NCI-H1694 treated with DMSO at 0.1 percent for 48 hours (cell line): ENCODE data around the gene CD81.
"Not testable (repeated sequence)": the region's sequence is repeated elsewhere in the genome, so short reads cannot be mapped to it uniquely, and the experiment has no call there.

Experiments used
- DNase-seq: peaks from one replicate; lab custom pipeline; 2025; lab: John Stamatoyannopoulos, UW

The CD81 gene

DNA sequence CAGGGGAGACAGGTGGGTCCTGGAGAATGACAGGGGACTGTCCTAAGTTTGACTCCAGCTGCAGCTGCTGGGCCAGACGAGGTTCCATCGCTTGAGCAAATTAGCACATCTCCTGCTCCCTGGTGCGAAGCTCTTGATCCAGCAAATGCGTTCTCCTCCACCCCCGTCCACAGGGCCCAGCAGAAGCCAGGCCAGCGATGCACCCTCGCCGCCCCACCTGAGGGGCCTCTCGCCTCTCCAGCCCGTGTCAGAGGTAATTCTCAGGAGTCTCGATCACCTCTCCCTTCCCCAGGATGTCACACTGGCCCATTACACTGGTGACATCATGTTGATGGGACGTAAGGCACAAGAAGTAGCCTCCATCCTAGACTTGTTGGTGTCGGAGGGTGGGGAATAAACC lies 19.5 kb upstream of the CD81 start:
- not testable (repeated sequence) for DNase-seq

DNA sequence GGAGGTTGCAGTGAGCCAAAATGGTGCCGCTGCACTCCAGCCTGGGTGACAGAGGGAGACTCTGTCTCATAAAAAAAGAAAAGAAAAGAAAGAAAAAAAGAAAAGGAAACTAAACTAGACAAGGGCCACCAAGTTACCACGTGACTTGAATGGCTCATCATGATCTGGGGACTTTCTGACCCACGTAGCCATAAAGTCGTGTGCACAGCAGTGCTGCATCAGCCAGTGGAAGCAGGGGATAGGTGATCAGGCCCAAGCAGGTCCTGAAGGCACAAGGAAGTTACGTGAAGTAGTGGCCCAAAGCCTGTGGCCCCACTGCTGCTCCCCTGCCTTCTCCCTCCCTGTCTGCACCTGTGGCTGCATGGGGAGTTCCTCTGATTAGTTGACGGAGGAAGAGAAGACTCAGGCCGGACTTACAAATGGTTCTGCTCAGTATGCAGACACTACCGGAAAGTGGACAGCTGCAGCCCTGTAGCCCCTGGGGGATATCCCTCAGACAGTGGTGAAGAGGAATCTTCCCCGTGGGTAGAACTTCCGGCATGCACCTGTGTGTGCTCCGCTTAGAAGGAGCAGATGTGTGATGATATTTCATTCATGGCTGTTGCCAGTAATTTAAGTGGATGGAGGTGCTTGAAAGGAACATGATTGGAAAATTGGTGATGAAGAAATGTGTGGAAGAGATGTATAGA lies 18.2 kb upstream of the CD81 start:
- no peak for DNase-seq

DNA sequence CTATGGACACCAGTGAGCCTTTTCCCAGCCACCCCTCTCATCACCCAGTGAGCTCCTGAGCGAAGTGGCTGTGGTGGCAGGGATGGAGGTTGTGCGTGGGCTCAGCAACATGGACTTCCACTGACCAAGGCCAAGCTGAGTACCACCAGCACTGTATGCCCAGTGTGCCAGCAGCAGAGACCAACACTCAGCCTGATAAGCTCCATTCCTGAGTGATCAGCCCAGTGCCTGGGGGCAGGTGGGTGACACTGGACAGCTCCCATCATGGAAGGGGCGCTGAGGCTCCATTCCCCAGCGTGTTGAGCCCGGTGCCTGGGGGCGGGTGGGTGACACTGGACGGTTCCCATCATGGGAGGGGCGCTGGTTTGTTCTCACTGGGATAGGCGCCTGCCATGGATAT lies 17.6 kb upstream of the CD81 start:
- no peak for DNase-seq

DNA sequence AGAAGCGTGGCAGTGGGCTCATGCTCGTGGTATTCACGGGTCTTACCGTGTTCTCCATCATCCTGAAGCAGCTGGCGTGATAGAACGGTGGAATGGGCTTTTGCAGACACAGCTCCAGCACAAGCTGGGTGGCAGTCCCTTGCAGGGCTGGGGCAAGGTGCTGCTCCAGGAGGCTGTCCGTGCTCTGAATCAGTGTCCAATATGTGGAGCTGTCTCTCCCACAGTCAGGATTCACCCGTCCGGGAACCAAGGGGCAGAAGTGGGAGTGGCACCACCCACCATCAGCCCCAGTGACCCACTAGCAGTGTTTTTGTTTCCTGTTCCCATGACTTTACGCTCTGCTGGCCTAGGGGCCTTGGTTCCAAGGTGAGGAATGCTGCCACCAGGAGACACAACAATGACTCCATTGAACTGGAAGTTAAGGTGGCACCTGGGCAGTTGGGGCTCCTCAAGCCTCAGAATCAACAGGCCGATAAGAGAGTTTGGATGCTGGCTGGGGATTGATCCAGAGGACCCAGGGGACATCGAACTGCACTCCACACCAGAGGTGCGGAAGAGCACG lies 16.9 kb upstream of the CD81 start:
- DNase-seq: no peak

DNA sequence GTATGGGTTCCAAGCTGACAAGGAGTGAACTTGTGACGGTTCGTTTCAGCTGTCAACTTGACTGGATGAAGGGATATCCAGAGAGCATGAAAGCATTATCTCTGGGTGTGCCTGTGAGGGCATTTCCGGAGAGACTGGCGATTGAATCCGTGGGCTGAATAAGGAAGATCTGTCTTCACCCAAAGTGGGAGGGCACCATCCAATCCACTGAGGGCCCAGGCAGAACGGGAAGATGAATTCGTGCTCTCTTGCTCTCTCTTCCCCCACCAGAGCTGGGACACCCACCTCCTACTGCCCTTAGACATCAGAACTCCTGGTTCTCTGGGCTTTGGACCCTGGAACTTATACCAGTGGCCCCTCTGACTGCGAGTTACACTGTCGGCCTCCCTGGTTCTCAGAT lies 15.5 kb upstream of the CD81 start:
- DNase-seq: no peak

DNA sequence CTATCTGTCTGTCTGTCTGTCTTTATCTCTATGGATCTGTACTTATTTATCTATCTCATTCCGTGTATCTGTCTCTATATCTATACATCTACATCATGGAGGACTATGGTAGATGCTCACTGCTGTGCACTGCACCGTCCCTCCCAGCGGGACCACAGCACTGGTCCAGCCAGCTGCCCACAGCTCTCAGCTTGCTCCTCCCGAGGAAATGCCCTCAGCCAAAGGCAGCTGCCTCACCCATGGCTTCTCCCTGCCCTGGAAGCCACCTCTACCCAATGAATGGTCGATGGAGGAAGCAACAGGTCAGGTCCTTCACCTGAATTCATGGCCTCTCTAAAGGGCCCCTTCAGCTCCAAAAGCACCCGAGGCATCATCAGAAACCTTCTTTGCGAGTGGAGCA lies 14.7 kb upstream of the CD81 start:
- DNase-seq: no peak

DNA sequence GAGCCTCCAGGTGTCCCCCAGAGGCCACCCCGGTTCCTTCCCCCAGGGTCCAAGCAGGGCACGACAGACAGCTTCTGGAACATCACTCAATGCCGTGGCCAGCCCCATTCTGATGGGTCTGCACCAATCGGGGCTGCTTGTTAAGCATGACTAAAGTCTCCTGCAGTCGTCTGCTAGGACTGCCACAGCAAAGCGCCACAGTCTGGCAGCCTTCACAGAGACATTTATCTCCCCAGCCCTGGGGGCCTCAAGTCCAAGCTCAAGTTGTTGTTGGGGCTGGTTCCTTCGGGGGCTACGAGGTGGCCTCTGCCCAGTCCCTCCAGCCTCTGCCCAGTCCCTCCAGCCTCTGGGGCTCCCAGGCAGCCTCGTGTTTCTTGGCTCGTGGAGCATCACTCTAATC lies 14.0 kb upstream of the CD81 start:
- no peak for DNase-seq

DNA sequence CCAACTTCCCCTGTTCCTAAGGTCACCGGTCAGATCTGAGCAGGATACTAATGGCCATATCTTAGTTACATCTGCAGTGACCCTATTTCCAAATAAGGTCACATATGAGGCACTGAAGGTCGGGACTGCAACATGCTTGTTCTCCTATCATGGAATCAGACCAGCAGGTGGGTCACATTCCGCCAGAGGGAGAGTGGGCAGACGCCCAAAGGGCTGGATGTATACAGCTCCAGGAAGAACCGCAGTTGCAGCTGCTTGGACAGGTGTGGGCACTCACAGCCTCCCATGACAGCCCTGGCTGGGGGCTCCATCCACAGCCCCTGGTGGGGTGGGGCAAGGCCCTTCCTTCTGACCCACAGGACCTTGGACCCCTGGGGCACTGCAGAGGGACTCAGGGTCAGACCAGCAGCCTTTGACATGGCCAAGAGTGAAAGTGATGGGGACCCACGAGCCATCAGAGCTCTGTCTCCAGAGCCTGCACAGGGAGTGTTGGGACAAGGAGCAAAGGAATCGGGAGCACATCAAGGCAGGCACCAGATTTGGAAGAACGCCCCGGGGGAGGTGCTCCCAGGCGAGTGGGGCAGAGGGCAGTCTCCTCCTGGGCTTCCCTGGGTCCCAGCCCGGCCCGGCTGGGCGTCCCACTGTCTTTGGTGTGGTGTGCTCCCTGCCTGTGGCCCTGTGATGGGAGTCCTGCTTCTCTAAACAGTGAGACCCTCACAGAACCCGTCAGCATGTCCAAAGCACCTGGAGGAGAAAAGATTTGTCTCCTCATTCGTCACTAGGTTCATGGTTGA lies 13.3 kb upstream of the CD81 start:
- no peak for DNase-seq

DNA sequence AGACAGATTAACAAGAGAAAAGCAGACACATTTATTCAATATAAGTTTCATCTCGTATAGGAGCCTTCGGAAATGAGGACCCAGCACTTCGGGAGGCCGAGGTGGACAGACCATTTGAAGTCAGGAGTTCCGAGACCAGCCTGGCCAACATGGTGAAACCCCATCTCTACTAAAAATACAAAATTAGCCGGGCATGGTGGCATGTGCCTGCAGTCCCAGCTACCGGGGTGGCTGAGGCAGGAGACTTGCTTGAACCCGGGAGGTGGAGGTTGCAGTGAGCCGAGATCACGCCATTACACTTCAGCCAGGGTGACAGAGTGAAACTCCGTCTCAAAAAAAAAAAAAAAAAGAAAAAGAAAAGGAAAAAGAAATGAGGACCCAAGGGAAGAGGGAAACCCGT lies 12.7 kb upstream of the CD81 start:
- not testable (repeated sequence) for DNase-seq

DNA sequence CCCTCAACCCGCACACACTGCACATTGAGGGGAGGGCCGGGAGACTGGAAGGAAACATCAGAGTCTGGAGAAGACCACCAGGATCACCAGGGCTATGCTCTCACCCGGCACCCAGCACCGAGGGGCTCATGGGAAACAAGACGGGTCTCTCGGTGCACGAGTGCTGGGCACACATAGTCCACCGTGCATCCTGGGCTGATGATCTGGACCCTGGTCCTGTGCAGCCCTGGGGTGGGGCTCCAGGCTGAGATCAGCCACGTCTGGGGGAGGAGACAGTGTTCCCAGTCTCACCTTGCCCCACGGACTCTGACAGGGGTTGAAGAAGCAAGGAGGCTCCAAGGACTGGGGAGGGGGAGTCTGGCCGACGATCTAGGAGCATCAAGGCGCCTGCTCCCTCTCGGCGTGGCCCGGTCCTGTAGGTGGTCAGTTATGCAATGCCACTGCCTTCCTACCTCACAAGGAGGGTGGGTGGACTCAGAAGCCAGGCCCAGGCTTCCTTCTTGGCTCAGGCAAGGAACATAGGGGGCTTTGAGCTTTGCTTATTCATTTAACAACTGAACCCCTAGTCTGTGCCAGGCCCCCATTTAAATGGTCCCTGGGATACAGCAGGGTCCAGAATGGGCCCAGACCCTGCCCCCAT lies 11.4 kb upstream of the CD81 start:
- no peak for DNase-seq

DNA sequence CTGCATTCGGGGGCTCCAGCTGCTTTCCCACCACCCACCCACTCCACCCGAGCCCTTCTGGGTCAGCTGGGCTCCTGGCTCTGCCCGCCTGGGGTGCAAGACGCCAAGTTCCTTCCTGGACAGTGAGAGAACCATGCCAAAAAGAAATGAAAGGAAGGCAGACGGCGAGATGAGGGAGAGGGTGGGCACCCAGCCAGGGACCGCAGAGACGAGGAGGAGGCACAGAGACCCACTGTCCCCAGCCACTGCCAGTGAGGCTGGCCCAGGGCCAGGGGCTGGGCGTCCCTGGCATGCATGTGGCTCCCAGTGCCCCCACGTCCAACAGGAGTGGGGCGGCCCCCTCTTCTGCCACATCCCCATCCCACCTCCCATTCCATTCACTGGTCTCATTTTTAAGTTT lies 10.8 kb upstream of the CD81 start:
- DNase-seq: no peak

DNA sequence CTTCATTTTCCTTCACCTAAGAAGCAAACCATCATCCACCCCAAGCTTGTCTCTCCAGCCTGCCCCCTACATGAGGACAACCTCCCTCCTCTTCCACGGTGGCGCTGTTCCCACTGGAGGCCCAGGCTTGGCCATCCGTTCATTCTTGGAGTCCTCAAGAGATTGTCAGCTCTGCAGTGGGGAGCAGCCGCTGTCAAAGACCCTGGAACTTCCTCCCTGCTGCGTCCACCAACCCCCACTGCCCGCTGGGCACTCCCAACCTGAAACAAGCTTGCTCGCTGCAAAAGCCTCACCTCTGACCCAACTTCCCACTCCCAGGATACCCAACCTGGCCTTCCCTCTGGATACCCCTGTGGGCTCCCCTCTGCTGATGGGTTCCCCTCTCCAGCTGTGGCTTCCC lies 10.4 kb upstream of the CD81 start:
- DNase-seq: no peak

DNA sequence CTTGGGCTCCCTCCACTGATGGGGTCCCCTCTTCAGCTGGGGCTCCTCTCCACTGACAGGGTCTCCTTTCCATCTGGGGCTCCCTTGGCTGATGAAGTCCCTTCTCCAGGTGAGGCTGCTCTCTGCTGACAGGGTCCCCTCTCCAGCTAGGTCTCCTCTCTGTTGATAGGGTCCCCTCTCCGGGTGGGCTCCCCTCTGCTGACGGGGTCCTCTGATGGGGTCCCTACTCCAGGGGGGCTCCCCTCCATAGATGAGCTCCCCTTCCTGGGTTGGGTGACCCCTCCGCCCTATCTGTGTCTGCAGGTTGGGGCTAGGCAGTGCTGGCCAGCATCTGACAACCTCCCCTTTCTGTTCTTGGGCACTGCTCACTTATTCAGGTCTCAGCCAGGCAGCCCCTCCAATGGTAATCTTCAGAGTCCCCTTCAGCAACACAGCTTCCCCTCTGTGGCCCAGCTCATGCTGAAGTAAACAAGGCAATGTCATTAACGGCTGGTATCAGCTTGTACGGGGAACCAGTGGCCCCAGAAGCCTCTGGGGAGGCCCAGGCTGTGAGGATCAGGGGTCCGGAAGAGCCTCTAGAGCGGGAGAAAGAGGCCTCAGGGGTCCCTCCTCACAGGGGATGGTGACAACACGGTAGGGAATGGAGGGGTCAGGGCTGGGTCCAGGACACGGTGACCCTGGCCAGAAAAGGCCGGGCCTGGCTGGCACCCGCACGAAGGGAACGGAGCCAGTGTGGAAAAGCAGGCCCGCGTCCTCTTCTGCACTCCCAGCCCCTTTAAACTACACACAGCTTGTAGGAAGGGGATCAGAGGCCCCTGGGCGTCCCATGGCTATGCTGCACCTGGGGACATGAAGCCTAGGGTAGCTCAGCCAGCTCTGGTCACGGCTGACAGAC lies 9.6 kb upstream of the CD81 start:
- no peak for DNase-seq

DNA sequence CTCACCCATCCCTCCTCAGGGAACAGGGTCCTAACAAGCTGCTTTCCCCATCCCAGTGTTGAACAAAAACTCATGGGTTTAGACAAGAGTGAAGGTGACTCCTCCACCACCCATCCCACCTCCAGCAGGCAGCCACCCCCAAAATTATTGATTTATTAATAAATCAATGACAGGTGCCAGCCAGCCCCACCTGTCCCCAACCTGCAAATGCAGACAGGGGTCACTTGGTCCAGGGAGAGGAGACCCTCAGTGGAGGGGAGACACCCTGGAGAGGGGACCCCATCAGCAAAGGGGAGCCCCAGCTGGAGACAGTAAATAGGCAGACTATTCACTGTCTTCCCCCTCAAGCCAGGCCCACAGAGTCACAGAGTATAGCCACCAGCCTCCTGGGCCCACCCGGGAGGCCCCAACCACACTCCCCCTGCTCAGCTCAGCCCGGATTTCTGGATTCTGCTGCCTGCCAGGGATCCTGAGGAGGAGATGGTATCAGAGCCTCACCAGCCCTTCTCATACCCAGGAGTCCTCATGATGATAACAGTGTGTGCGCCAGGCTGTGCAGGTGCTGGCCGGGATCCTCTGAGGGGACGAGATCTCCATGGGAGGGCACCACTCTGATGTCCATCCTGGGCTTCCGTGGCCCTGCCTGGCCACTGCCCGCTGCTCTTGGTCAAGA lies 8.8 kb upstream of the CD81 start:
- no peak for DNase-seq

DNA sequence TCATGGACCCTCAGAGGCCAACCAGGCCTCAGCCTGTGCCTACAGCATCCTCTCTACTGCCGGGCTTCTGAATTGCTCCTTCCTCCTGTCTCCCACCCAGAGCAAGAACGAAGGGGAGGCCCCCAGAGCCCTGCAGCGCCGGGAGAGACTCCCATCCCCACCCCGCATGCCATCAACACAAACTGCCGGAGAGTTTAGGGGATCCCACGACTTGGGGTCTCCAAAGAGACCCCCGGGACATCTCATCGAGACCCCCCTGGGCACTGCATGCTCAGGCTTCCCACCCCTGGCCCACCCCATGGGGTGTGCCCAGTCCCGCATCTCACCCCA lies 8.3 kb upstream of the CD81 start:
- DNase-seq: no peak

DNA sequence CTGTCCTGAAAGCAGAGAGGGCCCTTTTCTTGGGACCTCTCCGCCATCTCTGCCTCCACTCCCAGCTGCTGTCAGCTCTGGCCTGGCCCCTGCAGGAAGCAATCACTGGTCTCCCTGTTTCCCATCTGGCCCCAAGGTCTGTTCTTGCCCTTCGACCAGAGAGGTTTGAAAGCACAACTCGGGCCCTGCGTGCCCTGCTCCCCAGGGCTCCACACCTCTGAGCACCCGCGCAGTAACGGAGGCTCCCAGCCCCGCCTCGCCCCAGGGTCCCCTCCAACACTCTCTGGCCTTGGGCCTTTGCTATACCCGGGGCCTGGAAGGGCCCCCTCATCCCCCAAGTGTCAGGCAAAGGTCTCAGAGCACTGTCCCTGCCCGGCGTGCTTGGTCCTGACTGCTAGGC lies 7.8 kb upstream of the CD81 start:
- DNase-seq: no peak

DNA sequence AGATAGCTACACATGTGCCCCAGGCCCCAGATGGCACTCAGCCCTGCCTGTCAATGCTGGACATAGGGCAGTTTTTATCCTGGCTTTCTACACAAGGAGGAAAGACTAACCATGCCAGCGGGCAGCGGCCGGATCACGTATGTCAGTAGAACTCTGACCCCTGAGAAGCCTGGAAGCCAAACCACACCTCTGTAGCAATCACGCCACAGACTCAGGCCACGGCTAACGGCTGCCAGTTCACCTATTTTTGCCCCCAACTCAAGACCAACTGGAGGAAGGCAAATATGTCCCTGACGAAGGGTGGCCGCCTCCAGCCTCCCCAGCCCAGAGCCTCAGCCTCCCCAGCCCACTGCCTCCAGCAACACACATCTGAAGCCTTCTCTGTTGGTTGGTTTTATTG lies 7.2 kb upstream of the CD81 start:
- DNase-seq: no peak

DNA sequence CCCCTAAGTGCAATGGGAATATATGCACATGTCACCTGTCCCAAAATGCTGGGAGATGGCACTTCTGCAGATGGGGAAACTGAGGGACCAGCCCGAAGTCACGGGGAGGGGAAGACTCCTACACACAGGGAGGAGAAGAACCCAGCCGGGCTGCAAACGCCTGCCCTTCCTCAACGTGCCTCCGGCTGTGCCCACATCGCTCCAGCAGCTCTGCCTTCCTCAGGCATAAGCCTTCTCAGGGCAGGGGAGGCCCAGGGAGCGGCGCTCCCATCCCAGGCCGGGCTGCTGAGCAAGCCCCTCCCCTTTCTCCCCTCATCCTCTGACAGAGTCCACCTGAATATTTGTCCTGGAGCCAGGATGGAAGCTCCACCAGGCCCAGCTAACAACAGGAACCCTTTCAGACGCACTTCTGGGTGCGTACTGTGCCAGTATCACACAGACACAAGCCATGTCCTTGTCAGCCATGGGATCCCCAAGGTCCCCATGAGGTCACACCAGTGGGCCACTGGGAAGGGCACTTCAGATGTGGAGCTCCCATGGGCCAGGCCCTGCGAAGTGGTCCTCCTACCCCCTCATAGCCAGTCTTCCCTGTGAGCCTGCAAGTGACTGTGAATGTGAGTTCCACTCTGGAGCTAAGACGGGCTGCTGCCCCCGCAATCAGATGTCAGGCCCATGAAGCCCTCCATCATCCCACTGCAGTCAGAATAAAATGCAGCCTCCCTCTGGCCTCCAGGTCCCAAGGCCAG lies 2.5 kb upstream of the CD81 start:
- no peak for DNase-seq

DNA sequence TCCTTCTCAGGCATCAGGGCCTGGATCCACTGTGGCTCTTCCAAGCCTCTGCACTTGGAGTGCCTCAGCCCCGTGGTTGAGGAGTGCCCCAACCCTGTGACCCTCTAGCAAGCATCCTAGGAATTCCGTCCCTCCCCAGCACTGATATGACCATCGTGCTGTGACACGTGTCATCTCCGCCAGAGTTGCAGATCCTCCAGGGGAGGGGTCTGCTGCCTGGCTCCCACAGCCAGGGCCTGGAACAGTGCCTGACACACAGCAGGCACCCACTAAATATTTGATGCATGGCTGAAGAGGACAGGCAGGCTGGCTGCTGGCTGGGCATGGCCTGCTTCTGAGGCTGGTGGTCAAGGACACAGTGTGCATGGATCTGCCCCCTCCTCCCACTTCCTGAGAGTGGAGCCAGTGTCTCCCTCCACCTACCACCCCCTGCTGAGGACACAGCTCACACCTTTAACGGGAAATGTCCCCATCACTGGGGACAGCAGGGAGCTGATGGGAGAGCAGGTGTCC lies 1.7 kb upstream of the CD81 start:
- no peak for DNase-seq

DNA sequence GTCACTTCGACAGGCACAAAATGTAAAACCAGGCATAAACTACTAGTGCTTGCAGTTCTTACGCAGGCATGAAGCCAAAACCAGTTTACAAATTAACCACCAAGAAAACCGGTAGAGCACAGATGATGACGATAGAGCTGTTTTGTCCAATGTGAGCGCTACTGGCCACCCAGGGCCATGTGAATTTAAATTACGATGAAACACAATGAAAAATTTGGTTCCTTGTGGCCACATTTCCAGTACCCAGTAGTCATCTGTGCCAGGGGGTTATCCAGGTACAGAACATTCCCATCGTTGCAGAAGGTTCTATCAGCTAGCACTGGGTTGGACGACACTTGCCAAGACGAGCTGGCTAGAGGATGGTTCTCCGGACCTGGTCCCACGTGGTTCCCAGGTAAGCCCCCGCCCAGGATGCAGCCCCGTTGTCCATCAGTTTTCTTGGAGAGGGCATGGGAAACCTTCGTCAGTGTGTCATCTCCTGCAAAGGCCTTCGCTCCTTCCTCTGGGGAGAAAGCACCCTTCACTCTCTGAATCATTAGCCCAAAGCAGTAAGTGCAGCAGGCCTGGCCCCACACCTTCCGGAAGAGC lies 1.1 kb upstream of the CD81 start:
- DNase-seq: no peak
